SU-DHL-6 (cell line): ENCODE measurements around the gene DLG4.

Source experiments
- EZH2phosphoT487 ChIP-seq: fragments of 200-600 bp; sonication (generic), shearing (Covaris generic); conservative IDR thresholded peaks from 2 replicates; pipeline ENCODE4 v1.6.1; 2018; ENCODE audit warnings: mild to moderate bottlenecking, antibody characterized with exemption, low read length, moderate library complexity, mixed read lengths
- TF ChIP-seq, protein P1 (sequence below): fragments of 200-600 bp; sonication (generic); IDR thresholded peaks from one replicate; pipeline ENCODE4 v1.5.1; 2017; ENCODE audit warnings: antibody characterized with exemption, mild to moderate bottlenecking, low read length, moderate library complexity; ENCODE audit not compliant: insufficient read depth, poor library complexity, severe bottlenecking

DNA sequence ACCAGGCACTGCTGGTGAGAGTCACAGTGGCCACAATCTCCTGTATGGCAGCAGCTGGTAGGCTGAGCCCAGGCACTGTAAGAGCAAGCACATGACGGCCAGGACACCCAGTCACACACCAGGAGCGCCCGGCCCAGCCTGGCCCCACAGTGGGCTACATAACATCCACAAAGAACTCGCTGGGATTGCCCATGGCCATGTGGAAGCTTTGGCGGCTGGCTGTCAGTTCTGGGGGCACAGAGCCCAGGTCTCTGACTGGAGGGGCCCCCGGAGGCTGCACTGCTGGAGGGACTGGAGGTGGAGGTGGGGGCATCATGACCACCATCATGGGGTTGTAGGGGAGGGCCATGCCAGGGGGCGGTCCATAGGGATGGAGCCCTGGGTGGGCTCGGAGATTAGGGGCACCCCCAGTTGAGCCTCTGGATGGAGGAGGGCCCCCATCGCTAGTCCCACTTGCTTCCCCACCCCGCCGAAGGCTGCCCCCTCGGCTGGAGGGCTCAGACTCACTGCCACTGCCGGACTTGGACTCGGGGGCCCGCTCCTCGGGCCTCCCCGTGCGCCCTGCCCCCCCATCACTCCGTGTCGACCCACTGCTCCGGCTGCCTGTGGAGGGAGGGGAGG, 6.2 kb upstream of the DLG4 start:
- no peak for TF ChIP-seq EZH2phosphoT487
- TF ChIP-seq, protein P1, sequence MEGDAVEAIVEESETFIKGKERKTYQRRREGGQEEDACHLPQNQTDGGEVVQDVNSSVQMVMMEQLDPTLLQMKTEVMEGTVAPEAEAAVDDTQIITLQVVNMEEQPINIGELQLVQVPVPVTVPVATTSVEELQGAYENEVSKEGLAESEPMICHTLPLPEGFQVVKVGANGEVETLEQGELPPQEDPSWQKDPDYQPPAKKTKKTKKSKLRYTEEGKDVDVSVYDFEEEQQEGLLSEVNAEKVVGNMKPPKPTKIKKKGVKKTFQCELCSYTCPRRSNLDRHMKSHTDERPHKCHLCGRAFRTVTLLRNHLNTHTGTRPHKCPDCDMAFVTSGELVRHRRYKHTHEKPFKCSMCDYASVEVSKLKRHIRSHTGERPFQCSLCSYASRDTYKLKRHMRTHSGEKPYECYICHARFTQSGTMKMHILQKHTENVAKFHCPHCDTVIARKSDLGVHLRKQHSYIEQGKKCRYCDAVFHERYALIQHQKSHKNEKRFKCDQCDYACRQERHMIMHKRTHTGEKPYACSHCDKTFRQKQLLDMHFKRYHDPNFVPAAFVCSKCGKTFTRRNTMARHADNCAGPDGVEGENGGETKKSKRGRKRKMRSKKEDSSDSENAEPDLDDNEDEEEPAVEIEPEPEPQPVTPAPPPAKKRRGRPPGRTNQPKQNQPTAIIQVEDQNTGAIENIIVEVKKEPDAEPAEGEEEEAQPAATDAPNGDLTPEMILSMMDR, result no peak
